ENCODE data around the gene EME2. TPM values are rescaled to one million over a fixed set of nuclear protein-coding genes. Genes with fewer than 3 reads are reported as not detected.

The EME2 gene
- total RNA-seq, 2 donors from 2014 or later, result 16.7 to 30.6 TPM

DNA sequence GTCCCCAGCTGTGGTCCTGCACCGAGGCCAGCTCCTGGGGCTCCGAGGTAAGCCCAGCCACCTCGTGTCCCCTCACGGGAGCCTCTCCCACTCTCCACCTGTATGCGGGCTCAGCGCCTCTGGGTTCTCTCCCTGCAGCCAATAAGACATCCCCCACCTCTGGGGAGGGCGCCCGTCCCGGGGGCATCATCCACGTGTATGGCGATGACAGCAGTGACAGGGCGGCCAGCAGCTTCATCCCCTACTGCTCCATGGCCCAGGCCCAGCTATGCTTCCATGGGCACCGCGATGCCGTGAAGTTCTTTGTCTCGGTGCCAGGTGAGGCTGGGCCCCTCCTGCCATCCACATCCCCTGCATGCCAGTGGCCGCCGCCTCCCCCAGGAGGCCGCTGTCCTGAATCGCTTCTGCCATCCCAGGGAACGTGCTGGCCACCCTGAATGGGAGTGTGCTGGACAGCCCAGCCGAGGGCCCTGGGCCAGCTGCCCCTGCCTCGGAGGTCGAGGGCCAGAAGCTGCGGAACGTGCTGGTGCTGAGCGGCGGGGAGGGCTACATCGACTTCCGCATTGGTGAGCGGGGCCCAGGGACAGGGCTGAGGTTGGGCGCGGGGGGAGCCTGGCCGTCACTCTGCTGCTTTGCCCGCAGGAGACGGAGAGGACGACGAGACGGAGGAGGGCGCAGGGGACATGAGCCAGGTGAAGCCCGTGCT is 4.4 kb upstream of the EME2 start:
- H3K36me3 ChIP-seq, result peaks cover 8% of the 10 kb centered on the region
- no peaks in the 10 kb centered on the region for H3K27me3 ChIP-seq
- H3K9me3 ChIP-seq, result no peaks in the 10 kb centered on the region
- H3K9ac ChIP-seq (ENCODE audit: low read depth in 2 of 2, low read length in 2 of 2), result no peak overlapping the region
- no peak for DNase-seq
- H3K4me3 ChIP-seq, result no peak overlapping the region
- peaks cover 5% of the 10 kb centered on the region for H3K4me1 ChIP-seq
- intact Hi-C loops (cut with DNase I), result no loop called here
- H3K27ac ChIP-seq, result no peak overlapping the region
- no peak for TF ChIP-seq CTCF (IDR thresholded peaks at IDR 0.05)

- DNase-seq, result no peak
- peaks cover 8% of the 10 kb centered on the region for H3K36me3 ChIP-seq
- no peaks in the 10 kb centered on the region for H3K9me3 ChIP-seq
- intact Hi-C loops (cut with DNase I), result no loop called here
- no peak for TF ChIP-seq CTCF (IDR thresholded peaks at IDR 0.05)
- no peak overlapping the region for H3K27ac ChIP-seq
- no peak overlapping the region for H3K9ac ChIP-seq (ENCODE audit: low read depth in 2 of 2, low read length in 2 of 2)
- no peak overlapping the region for H3K4me3 ChIP-seq
- H3K27me3 ChIP-seq, result no peaks in the 10 kb centered on the region
- H3K4me1 ChIP-seq, result peaks cover 5% of the 10 kb centered on the region
Measured at GRCh38 chr16:1768767-1769401, 3.7 kb upstream of the EME2 start.

DNA sequence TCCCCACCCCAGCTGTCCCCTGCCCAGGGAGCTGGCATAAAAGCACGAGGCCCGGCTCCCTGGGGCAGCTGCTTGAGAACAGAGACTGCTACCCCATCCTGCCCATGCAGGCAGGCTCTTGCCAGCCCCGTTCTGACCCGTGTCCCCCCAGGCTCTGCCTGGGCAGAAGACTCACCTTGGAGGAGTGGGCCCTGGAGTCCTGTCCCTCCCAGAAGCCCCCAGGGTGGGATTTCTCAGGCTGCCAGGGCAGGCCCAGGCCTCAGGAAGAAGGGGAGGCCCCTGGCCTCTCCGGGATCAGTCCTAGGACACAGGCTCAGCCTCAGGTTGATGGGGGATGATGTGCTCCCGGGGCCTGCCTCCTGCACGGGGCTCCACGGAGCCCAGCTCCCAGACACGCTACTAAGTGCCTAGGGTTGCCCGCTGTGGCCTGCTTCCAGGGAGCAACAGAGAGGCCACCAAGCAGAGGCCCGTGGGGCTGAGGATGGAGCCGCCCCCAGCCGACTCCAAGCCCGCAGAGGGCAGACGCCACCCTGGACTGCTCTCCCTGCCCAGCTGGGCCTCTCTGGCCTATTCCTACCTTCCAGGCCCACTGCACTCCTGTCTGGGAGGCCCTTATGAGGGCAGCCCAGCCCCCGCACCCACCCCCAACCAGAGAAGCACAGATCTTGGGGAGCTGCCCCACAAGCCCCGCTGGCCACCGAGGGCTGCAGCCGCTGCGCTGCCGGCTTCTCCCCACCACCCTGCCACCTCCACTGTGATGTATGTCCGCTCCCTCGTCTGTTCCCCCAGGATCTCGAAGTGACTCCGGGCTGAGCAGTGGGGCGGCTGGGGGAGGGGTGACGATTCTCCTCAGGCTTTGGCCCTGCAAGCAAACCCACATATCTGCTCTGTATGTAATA is 3.0 kb upstream of the EME2 start:
- no peak for TF ChIP-seq CTCF (IDR thresholded peaks at IDR 0.05)
- Histone ChIP-seq H3K9me3 (no peaks in the 10 kb centered on the region), H3K4me1 (peaks cover 11% of the 10 kb centered on the region), H3K9ac (ENCODE audit: low read depth in 2 of 2, low read length in 2 of 2) (peak overlapping the region; percentile 52 to 78), H3K36me3 (peaks cover 6% of the 10 kb centered on the region), H3K27me3 (no peaks in the 10 kb centered on the region), H3K4me3 (peak overlapping the region; percentile 96), H3K27ac (peak overlapping the region; percentile 98)
- no peak for DNase-seq
- intact Hi-C loops (cut with DNase I), result loop anchor here (5.0 kb wide), 1 partner anchor 157 kb away; the partner anchor contains the start of genes CRAMP1 and IFT140

DNA sequence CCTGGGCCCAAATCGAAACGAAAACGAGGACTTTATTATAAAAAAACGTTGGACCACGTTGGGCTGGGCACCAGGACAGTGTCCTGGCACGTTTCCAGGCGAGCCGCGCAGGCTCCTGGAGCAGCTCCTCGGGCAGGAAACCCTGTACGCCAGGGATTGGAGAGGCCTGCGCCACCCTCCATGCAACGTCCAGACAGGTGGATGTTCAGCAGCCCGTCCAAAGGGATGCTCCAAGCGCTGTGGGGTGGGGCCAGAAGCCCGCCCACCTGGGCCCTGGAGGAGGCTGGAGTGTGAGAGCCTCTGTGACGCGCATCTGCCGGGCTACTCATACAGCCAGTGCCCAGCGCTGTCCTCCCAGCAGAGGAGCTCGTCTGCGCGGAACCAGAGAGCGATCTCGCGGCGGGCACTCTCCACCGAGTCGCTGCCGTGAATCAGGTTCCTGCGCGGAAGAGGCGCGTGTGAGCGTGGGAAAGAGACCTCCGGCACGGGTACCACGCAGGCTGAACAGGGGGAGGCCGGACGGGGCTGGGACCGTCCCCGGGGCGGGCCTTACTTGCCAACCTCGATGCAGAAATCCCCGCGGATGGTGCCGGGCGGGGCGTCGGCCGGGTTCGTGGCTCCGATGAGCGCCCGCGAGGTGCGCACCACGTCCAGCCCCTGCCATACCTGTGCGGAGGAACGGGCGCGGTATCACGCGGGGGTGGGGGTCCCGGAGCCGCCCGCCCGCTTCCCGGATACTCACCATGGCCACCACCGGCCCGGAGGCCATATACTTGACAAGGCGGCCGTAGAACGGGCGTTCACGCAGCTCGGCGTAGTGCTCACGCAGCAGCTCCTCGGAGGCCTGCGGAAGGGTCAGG is 2.1 kb upstream of the EME2 start:
- Histone ChIP-seq H3K27ac (peak overlapping the region; percentile 98), H3K4me1 (peaks cover 11% of the 10 kb centered on the region), H3K9me3 (no peaks in the 10 kb centered on the region), H3K27me3 (no peaks in the 10 kb centered on the region), H3K36me3 (no peaks in the 10 kb centered on the region), H3K9ac (ENCODE audit: low read depth in 2 of 2, low read length in 2 of 2) (peak overlapping the region; percentile 52 to 78), H3K4me3 (peak overlapping the region; percentile 96)
- intact Hi-C loops (cut with DNase I), result loop anchor here (5.0 kb wide), 1 partner anchor 158 kb away; the partner anchor contains the start of genes CRAMP1 and IFT140
- peak; percentile 81 for DNase-seq
- no peak for TF ChIP-seq CTCF (IDR thresholded peaks at IDR 0.05)
